Measurements from ENCODE around the gene TFPI. TPM values are rescaled to one million over a fixed set of nuclear protein-coding genes. Genes with fewer than 3 reads are reported as not detected.

The TFPI gene
- total RNA-seq, 2 experiments from 2014 or later = not detected

GRCh38 chr2:187503700-187504099, 50.5 kb downstream of the TFPI start:
- CTCF ChIA-PET (ENCODE audit: unreplicated experiment) = interaction anchor here (0.5 kb wide), 1 partner anchor 9 kb away, joined by 3 read pairs; no protein-coding TSS in a partner anchor
- DNase-seq (ENCODE audit: low spot score) = no peak
- TF ChIP-seq EZH2phosphoT487 (IDR thresholded peaks at IDR 0.05; ENCODE audit: borderline replicate concordance, low read depth, low read length) (no peak), CTCF (conservative IDR thresholded peaks at IDR 0.05; ENCODE audit: low read length) (no peak)
- Histone ChIP-seq H3K36me3 (ENCODE audit: insufficient read depth, low read length) (no peaks in the 10 kb centered on the region), H3K4me1 (ENCODE audit: insufficient read depth, low read length, poor library complexity, severe bottlenecking) (no peaks in the 10 kb centered on the region), H3K27ac (ENCODE audit: low read depth, low read length, poor library complexity, severe bottlenecking) (no peak overlapping the region), H3K79me2 (ENCODE audit: insufficient read depth, low read depth, low read length) (no peaks in the 10 kb centered on the region), H3K9me2 (ENCODE audit: insufficient read depth, low read length) (no peaks in the 10 kb centered on the region), H2AFZ (ENCODE audit: low read length) (no peak overlapping the region), H3K4me3 (ENCODE audit: low read depth, low read length, poor library complexity, severe bottlenecking) (no peak overlapping the region), H3K4me2 (ENCODE audit: low read length) (no peak overlapping the region), H3K9me3 (ENCODE audit: low read length) (no peaks in the 10 kb centered on the region), H4K20me1 (ENCODE audit: insufficient read depth, low read length) (no peaks in the 10 kb centered on the region)
- no TSS peak for BruUV-seq (replicated peaks)
- POLR2A ChIA-PET = interaction anchor here (0.6 kb wide), 1 partner anchor 1459 kb away, joined by 3 read pairs; no protein-coding TSS in a partner anchor
- intact Hi-C loops (cut with micrococcal nuclease; ENCODE audit: unreplicated experiment) = loop anchor here (5.0 kb wide), 1 partner anchor 74 kb away; no protein-coding TSS in a partner anchor

GRCh38 chr2:187502467-187502866, 51.8 kb downstream of the TFPI start:
- no peaks in the 10 kb centered on the region for H3K79me2 ChIP-seq (ENCODE audit: insufficient read depth, low read depth, low read length)
- no peak overlapping the region for H2AFZ ChIP-seq (ENCODE audit: low read length)
- CTCF ChIA-PET (ENCODE audit: unreplicated experiment) = no interaction called here
- H3K4me2 ChIP-seq (ENCODE audit: low read length) = no peak overlapping the region
- H3K9me2 ChIP-seq (ENCODE audit: insufficient read depth, low read length) = no peaks in the 10 kb centered on the region
- no peak for DNase-seq (ENCODE audit: low spot score)
- H3K9me3 ChIP-seq (ENCODE audit: low read length) = no peaks in the 10 kb centered on the region
- H3K27ac ChIP-seq (ENCODE audit: low read depth, low read length, poor library complexity, severe bottlenecking) = no peak overlapping the region
- H4K20me1 ChIP-seq (ENCODE audit: insufficient read depth, low read length) = no peaks in the 10 kb centered on the region
- no peaks in the 10 kb centered on the region for H3K36me3 ChIP-seq (ENCODE audit: insufficient read depth, low read length)
- BruUV-seq (replicated peaks) = no TSS peak
- intact Hi-C loops (cut with micrococcal nuclease; ENCODE audit: unreplicated experiment) = loop anchor here (5.0 kb wide), 1 partner anchor 75 kb away; no protein-coding TSS in a partner anchor
- TF ChIP-seq CTCF (conservative IDR thresholded peaks at IDR 0.05; ENCODE audit: low read length) = no peak
- no peak for TF ChIP-seq EZH2phosphoT487 (IDR thresholded peaks at IDR 0.05; ENCODE audit: borderline replicate concordance, low read depth, low read length)
- POLR2A ChIA-PET = no interaction called here
- H3K4me3 ChIP-seq (ENCODE audit: low read depth, low read length, poor library complexity, severe bottlenecking) = no peak overlapping the region
- H3K4me1 ChIP-seq (ENCODE audit: insufficient read depth, low read length, poor library complexity, severe bottlenecking) = no peaks in the 10 kb centered on the region

- POLR2A ChIA-PET = interaction anchor here (0.6 to 1.1 kb wide), 3 partner anchors 31 to 1833 kb away, joined by 3 to 4 read pairs (median 4); no protein-coding TSS in a partner anchor
- CTCF ChIA-PET (ENCODE audit: unreplicated experiment) = interaction anchor here (0.6 kb wide), 1 partner anchor 555 kb away, joined by 5 read pairs; no protein-coding TSS in a partner anchor
- Histone ChIP-seq H3K27ac (ENCODE audit: low read depth, low read length, poor library complexity, severe bottlenecking) (no peak overlapping the region), H3K9me2 (ENCODE audit: insufficient read depth, low read length) (no peaks in the 10 kb centered on the region), H3K4me3 (ENCODE audit: low read depth, low read length, poor library complexity, severe bottlenecking) (no peak overlapping the region), H3K4me2 (ENCODE audit: low read length) (no peak overlapping the region), H3K9me3 (ENCODE audit: low read length) (no peaks in the 10 kb centered on the region), H3K79me2 (ENCODE audit: insufficient read depth, low read depth, low read length) (no peaks in the 10 kb centered on the region), H4K20me1 (ENCODE audit: insufficient read depth, low read length) (no peaks in the 10 kb centered on the region), H2AFZ (ENCODE audit: low read length) (no peak overlapping the region), H3K36me3 (ENCODE audit: insufficient read depth, low read length) (no peaks in the 10 kb centered on the region), H3K4me1 (ENCODE audit: insufficient read depth, low read length, poor library complexity, severe bottlenecking) (no peaks in the 10 kb centered on the region)
- no TSS peak for BruUV-seq (replicated peaks)
- intact Hi-C loops (cut with micrococcal nuclease; ENCODE audit: unreplicated experiment) = loop anchor here (1.0 to 5.0 kb wide), 2 partner anchors 77 to 343 kb away; no protein-coding TSS in a partner anchor
- TF ChIP-seq EZH2phosphoT487 (IDR thresholded peaks at IDR 0.05; ENCODE audit: borderline replicate concordance, low read depth, low read length) = no peak
- no peak for DNase-seq (ENCODE audit: low spot score)
These were observed 53.5 kb downstream of the TFPI start for GRCh38 chr2:187500585-187501359.

Data from OCI-LY7 (cell line).